Stimulated activated CD4-positive, alpha-beta T cell treated with anti-CD3 and anti-CD28 coated beads, Interleukin-1b, Interleukin-23, amount 100 ng/mL, for 24 hours (primary cell): ENCODE results near the gene SNRNP48.

Source experiments
- DNase-seq, 4 experiments: peaks; one replicate each; pipeline ENCODE4 v3.0.0-alpha.2; 2020; ENCODE audit warnings: low read depth in 4 of 4, low spot score in 1 of 4

Gene SNRNP48

DNA sequence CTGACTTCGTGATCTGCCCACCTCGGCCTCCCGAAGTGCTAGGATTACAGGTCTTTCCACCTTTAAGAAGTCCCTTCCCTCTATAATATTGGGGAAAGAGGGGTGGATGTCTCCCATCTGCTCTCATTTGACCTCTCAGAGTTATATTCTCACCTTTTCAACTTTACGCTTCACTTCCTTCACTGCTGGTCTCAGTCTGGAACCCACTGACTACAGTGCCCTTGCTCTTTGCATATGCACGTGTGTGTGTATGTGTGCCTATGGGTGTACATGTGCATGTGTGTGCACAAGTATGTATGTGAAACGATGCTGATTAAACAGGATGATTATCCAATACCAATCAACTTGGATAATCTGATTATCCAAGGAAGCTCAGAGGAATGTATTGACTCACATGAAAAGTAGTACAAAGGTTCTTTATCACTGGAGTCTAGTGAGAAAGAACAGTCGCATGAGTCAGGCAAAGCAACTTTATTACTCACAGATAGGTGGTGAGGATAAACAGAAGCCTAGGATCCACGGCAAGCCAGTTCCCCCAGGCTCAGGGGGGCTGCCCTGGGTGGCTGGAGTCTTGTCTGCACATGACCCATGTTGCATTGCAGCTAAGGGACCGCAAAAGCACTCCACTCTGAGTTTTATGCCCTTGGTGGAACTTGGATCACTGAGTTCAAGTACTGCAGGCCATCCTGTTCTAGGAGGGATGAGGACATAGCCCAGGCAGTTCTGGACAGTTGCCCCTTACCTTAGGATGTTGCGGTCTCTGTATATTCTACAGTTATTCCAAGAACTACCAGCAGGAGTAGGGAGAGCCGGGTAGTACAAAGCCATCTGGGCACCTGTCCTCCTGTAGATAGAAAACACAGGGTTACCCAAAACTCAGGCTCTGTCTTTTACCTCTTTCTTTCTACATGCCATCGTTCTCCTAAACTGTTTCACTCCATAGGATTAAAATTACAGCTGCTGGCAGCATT is 50.9 kb downstream of the SNRNP48 start:
- DNase-seq, result no peak

DNA sequence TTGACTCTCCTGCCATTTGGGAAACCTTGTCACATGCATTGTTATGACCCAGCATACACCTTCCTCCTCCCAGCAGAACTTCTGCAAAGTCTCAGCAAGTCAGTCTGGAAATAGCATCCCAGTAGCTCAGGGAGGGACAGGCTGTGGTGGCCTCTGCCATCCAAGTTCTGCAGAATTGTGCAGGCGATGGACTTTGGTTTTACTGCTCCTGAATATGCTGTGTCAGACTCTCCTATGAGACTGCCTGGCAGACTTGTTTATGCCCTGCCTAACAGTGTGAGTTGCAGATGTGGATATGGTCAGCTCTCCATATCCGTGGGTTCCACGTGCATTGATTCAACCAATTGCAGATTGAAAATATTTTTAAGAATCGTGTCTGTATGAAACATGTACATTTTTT is 52.8 kb downstream of the SNRNP48 start:
- DNase-seq, result no peak

DNA sequence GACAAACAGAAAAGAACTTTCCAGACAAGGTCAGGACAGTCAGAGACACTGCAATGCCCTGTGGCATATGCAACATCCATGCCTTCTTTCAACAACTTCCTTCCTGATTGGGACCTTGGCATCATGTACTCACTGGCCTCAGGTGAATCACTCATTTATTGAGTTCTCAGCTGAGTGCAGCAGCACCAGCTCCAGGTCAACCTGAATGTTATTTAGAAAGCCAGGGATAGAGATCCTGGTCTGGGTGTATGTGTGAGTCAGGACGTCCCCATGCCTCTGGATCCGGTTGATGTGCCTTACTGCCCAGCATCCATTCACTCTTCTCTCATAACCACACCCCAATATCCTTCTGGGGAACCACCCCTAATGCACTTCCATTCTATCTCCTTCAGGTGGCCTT is 54.4 kb downstream of the SNRNP48 start:
- no peak for DNase-seq

DNA sequence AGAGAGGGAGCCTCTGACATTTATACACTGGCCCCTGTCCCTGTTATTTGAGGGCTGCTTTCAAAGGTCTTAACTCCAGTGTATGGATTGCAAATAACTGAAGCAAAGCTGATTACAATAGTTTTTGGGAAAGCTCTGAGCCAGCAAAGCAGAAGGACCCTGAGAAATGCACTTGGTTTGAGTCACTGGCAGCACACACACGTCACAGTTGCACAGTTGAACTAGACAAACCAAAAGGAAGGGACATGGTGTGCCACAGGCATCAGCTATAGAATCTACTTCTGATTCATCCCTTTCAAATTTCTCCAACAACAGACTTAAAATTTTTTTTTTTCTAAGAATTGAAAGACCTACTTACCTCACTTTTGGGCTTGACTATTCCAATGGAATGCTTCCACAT is 56.4 kb downstream of the SNRNP48 start:
- DNase-seq, result no peak

DNA sequence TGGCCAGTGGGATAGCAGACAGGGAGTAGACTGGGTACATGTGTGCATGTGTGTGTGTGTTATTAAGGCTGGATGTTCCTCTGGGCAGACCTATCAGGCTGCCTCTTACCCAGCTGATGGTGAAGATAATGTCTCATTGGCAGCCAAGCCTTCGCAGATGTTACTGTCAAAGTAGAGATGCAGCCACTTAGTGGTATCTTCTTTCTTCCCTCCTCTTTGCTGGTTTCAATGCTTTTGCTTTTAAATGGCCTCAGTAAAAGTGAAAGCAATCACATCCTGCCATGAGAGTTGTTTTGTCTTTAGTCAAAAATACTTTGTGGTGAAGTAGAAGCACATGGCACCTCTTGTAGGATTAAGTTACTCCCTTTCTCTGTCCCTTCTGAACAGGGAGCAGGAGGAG is 57.5 kb downstream of the SNRNP48 start:
- no peak for DNase-seq

DNA sequence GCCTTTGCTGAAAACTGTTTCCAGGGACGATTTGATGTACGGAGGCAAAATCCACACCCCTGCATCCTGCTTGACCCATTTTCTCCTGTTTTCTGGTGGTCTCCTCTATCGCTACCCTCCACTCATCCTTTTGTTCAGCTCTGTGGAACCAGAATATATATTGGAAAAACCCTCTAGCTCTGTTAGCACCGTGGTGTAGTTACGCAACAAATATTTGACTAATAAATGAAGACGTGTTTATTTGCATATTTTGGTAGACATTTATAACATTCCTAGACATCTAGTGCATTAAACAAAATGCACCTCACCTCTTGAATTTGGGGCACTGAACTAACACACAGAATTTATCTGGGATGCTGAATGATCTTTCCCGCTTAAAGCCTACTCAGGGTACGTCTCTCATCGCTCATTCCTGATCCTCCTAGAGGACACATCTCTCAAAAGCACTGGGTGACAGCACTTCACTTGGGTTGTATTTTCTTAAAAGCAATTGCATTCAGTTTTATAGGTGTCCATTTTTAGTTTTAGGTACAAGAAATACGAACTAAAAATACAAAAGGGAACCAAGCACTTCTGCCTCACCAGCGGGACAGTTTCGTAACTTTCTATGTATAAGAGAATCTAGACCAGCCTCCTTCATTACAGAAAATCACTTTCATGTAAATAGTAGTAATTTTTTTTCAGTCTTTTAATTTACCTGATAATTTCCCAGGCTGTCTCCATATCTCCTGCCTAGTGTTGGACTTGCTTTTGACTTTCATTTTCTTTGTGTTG is 59.2 kb downstream of the SNRNP48 start:
- no peak for DNase-seq

DNA sequence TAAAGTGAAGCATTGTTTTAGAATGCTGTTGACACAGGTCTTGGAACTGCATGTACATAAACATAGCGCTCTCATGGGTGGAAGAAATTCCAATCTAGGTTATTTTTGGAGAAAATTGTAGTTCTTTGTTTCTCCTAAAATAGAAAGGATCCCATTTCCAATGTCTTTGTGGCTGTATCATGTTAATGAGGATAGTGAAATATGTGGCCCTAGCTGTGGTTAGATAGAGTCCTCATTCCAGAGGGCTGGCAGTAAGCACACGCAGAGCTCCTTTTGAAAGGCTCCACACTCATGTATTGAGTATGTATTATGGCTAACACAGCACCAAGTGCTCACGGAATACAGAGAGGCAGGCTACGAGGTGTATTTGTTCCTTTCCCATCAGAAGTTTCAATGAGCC is 60.9 kb downstream of the SNRNP48 start:
- no peak for DNase-seq

DNA sequence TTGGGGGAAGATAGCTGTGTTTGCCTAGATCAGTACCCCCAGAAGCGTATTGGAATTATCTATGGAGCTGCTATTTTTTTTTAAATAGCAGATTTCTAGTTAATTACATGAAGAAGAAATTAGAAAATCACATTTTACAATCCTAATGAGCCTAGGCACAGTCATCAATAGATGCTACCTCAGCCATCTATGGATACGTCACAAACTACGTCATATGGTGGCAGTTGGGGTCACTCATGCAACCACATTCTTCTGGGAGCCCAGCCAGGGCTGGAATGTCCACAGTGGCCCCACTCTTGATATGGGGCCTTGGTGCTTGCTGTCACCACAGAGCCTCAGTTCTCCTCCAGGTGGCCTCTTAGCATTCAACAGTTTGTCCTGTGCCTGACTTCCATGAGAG is 63.0 kb downstream of the SNRNP48 start:
- DNase-seq, result no peak

DNA sequence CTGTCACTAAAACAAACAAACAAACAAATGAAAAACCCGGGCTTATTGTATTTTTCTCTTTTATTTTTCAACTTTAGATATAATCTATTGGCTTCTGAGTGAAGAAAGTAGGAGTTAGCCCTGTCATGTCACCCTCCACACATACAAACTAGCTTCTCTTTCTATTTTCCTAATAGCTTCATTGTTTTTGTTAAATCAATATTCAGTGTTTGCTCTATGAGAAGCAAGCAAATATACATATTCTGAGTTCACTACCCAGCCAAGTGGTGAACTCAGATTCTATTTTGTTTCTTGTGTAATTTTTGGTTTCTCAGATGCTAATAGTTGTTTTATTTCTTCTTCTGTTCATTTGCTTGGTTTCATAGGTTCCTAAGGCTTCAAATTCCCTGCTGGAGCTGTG is 66.4 kb downstream of the SNRNP48 start:
- no peak for DNase-seq

DNA sequence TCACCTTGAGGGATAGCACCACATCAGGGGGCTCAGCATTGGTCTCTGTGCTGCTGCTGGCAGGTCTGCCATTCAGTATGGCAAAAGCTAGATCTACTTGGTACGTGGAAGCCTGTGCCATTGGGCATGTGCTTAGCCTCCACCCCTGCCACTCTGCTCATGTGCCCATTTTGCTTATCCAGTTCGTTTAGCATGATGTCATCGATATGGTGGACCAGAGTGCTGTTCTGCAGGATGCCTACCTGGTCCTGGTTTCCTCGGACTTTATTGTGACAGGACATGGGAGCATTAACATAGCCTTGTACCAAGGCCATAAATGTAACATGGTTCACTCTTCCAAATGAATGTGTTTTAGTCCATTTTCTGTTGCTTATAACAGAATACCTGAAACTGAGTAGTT is 68.5 kb downstream of the SNRNP48 start:
- DNase-seq, result no peak

DNA sequence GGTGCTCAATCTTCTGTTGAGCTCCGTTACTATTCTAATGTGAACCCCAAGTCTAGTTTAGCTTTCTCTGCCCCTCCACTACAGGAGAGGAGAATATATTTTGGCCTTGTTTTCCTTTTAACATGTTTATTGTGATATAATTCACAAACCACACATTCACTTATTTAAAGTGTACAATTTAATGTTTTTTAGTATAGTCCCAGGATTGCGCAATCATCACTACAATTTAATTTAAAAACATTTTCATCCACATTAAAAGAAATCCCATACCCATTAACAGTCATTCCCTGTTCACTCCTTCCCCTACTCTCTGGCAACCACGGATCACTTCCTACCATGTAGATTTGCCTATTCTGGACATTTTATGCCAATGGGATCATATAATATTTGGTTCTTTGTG is 71.4 kb downstream of the SNRNP48 start:
- DNase-seq, result no peak
